NCI-H146 treated with DMSO at 0.1 percent for 48 hours (cell line): ENCODE data around the gene ISLR.

Experiments used
- DNase-seq: peaks from one replicate; lab custom pipeline; 2025; ENCODE audit not compliant: unreplicated experiment; lab: John Stamatoyannopoulos, UW

Gene ISLR

GRCh38 chr15:74209997-74210671 is 36.6 kb downstream of the ISLR start:
- DNase-seq = no peak

GRCh38 chr15:74210729-74211128 is 37.2 kb downstream of the ISLR start:
- DNase-seq = no peak

- no peak for DNase-seq
Measured at GRCh38 chr15:74211656-74212055, 38.1 kb downstream of the ISLR start.

GRCh38 chr15:74212494-74212893 is 39.0 kb downstream of the ISLR start:
- no peak for DNase-seq

GRCh38 chr15:74213858-74214284 is 40.4 kb downstream of the ISLR start:
- no peak for DNase-seq

- DNase-seq = no peak
Measured at GRCh38 chr15:74214324-74215021, 41.0 kb downstream of the ISLR start.

GRCh38 chr15:74215958-74216357 is 42.4 kb downstream of the ISLR start:
- DNase-seq = no peak

GRCh38 chr15:74216949-74217348 is 43.4 kb downstream of the ISLR start:
- DNase-seq = no peak

GRCh38 chr15:74217907-74218885 is 44.7 kb downstream of the ISLR start:
- no peak for DNase-seq

GRCh38 chr15:74220475-74221248 is 47.2 kb downstream of the ISLR start:
- DNase-seq = no peak

- no peak for DNase-seq
Measured at GRCh38 chr15:74221399-74222239, 48.1 kb downstream of the ISLR start.

GRCh38 chr15:74222240-74223119 is 49.0 kb downstream of the ISLR start:
- DNase-seq = no peak

GRCh38 chr15:74225928-74226327 is 52.4 kb downstream of the ISLR start:
- no peak for DNase-seq
